Astrocyte (in vitro differentiated cells and primary cell): ENCODE results near the gene RBPJ.

Experiments used
- CTCF ChIP-seq: IDR thresholded peaks from 2 replicates; pipeline ENCODE4 v1.5.1; 2011; ENCODE audit warnings: low read depth, mild to moderate bottlenecking, inconsistent platforms, low read length, moderate library complexity; ENCODE audit not compliant: insufficient read depth
- EZH2 ChIP-seq: IDR thresholded peaks from 2 replicates; pipeline ENCODE4 v1.6.1; 2012; ENCODE audit warnings: mild to moderate bottlenecking, low read length, inconsistent platforms; ENCODE audit not compliant: insufficient read depth

GRCh38 chr4:26386386-26386785 is 65.6 kb downstream of the RBPJ start:
- TF ChIP-seq CTCF (no peak), EZH2 (no peak)
